Uterus (tissue), 4 donors: Measurements from ENCODE around the gene POU2F1. TPM values are rescaled to one million over a fixed set of nuclear protein-coding genes. Genes with fewer than 3 reads are reported as not detected.
"Not testable (repeated sequence)": the region's sequence is repeated elsewhere in the genome, so short reads cannot be mapped to it uniquely, and the experiment has no call there.

Experiments used
- DNase-seq, 2 donors: peaks; one replicate each; pipeline ENCODE4 v3.0.0-alpha.2; 2019 to 2020
- H3K27ac ChIP-seq, 2 donors: fragments of 200-600 bp; sonication (generic); 1 replicate in 1 of 2; 2 replicates in 1 of 2; pipeline ENCODE4 v1.5.1; 2016 to 2018
- H3K27me3 ChIP-seq, 2 donors: fragments of 200-600 bp; sonication (generic); one replicate each; pipeline ENCODE4 v1.5.1; 2018 to 2019; ENCODE audit warnings: control low read depth in 1 of 2
- H3K36me3 ChIP-seq, 2 donors: fragments of 200-600 bp; sonication (generic); one replicate each; pipeline ENCODE4 v1.5.1; 2019; ENCODE audit warnings: control low read depth in 1 of 2
- H3K4me1 ChIP-seq, 2 donors: fragments of 200-600 bp; sonication (generic); one replicate each; pipeline ENCODE4 v1.5.1; 2018 to 2019; ENCODE audit warnings: control low read depth in 1 of 2
- H3K4me3 ChIP-seq, 2 donors: fragments of 200-600 bp; sonication (generic); 1 replicate in 1 of 2; 2 replicates in 1 of 2; pipeline ENCODE4 v1.5.1; 2018 to 2019; ENCODE audit warnings: mild to moderate bottlenecking in 1 of 2
- H3K9me3 ChIP-seq, 2 donors: fragments of 200-600 bp; sonication (generic); one replicate each; pipeline ENCODE4 v1.5.1; 2019; ENCODE audit warnings: control low read depth in 1 of 2
- POLR2A ChIP-seq, 2 donors: fragments of 450-650 bp; IDR thresholded peaks; one replicate each; pipeline ENCODE4 v1.6.1; 2016; ENCODE audit warnings: antibody characterized with exemption in 2 of 2, mild to moderate bottlenecking in 1 of 2, moderate library complexity in 1 of 2
- intact Hi-C: fragments of 100-400 bp; cut with DNase I; formaldehyde crosslinking; loops from one replicate; pipeline ENCODE4 v1.15.1; 2023; ENCODE audit warnings: low total_unique reads
- total RNA-seq, 4 donors: library from RNA; depleted of rRNA in 3 of 4; stranded (reverse); fragments of >200 nt in 3 of 4; gene quantifications; one replicate each; pipeline versions ENCODE4 v1.1.0 to v1.2.4, GENCODE V29; 2014 to 2023
- TF ChIP-seq, protein P1 (sequence below), 4 experiments: fragments of 200-600 bp in 2 of 4; fragments of 450-650 bp in 2 of 4; sonication (generic) in 2 of 4; IDR thresholded peaks; one replicate each; pipeline ENCODE4 v1.5.1; 2016 to 2019; ENCODE audit warnings: antibody characterized with exemption in 4 of 4, mild to moderate bottlenecking in 2 of 4, moderate library complexity in 1 of 4
- donor health status: DM: yes; HTN: yes; CAD: no.

Gene POU2F1
- total RNA-seq, 4 donors from 2014 or later, result 9.7 to 50.8 (median 32.2) TPM

DNA sequence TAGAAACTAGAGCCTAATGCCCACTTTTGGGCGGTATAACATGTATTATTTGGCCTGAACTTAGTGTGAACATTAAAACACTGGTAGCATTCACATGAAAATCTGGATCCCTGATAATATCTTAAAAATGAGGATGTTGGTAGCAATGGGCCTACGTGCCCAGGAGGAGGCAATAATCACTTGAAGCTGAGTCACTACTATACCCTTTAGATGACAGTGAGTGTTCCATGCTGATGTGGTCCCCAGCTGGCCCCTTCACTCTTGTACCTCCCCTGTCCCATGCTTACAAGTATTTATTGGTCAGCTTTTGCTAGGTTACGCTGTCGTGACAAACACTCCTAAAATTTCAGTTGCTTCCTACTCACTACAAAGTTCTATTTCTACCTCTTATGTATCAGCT lies 23.0 kb upstream of the POU2F1 start:
- DNase-seq, result no peak
- intact Hi-C loops, result no loop called here
- Histone ChIP-seq H3K4me3 (no peak overlapping the region), H3K27ac (no peak overlapping the region), H3K27me3 (no peaks in the 10 kb centered on the region), H3K36me3 (no peaks in the 10 kb centered on the region), H3K4me1 (no peaks in the 10 kb centered on the region), H3K9me3 (no peaks in the 10 kb centered on the region)
- TF ChIP-seq, protein P1, sequence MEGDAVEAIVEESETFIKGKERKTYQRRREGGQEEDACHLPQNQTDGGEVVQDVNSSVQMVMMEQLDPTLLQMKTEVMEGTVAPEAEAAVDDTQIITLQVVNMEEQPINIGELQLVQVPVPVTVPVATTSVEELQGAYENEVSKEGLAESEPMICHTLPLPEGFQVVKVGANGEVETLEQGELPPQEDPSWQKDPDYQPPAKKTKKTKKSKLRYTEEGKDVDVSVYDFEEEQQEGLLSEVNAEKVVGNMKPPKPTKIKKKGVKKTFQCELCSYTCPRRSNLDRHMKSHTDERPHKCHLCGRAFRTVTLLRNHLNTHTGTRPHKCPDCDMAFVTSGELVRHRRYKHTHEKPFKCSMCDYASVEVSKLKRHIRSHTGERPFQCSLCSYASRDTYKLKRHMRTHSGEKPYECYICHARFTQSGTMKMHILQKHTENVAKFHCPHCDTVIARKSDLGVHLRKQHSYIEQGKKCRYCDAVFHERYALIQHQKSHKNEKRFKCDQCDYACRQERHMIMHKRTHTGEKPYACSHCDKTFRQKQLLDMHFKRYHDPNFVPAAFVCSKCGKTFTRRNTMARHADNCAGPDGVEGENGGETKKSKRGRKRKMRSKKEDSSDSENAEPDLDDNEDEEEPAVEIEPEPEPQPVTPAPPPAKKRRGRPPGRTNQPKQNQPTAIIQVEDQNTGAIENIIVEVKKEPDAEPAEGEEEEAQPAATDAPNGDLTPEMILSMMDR (IDR thresholded peaks at IDR 0.05), result no peak
- no peak for TF ChIP-seq POLR2A (IDR thresholded peaks at IDR 0.05)

DNA sequence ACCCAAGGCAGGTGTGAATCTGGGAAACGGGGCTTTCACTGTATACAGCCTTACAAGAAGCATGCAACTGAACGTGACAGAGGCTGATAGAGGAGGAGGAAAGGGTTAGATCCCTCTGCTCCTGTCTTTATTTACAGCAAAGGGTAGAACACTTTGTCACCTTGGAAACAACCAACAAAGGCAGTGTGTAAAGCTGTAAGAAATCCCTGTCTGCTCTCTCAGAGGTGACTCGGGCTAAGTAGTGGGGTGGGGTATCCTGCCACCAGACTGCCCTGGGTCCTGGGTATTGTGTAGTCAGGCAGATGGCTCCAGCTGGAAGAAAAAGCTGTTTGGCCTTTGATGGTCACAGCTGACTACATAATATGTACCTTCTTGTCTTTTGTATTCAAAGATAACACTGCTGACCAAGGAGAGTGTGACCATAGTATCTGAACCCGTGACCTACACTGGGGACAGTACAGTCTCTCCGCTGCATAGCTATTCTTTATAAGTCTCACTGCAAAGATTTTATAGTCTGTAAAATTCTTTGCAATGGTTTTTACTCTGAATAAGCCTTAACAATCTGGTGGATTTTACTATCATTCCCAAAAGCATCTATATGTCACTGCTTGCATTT lies 22.1 kb upstream of the POU2F1 start:
- Histone ChIP-seq H3K9me3 (no peaks in the 10 kb centered on the region), H3K36me3 (no peaks in the 10 kb centered on the region), H3K27me3 (no peaks in the 10 kb centered on the region), H3K4me3 (no peak overlapping the region), H3K4me1 (no peaks in the 10 kb centered on the region), H3K27ac (no peak overlapping the region)
- no peak for TF ChIP-seq POLR2A (IDR thresholded peaks at IDR 0.05)
- intact Hi-C loops, result no loop called here
- no peak for DNase-seq

DNA sequence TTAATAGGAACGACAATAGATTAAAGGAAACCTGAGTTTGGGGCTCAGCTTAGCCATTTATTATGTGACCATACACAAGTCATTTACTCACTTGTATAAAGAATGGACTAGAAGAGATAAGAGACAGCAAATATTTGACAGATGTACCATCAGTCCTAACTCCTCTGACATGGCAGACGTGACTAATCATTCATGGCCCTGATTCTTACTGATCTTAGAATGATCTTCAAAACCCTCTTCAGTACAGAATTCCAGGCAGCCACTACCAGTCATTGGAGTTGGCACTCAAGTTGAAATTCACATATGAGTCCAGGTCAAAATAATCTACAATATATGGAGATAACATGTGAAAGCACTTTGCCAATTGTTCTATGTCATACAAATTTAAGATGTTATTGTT lies 21.0 kb upstream of the POU2F1 start:
- Histone ChIP-seq H3K27me3 (no peaks in the 10 kb centered on the region), H3K4me1 (no peaks in the 10 kb centered on the region), H3K27ac (no peak overlapping the region), H3K4me3 (no peak overlapping the region), H3K9me3 (no peaks in the 10 kb centered on the region), H3K36me3 (no peaks in the 10 kb centered on the region)
- no peak for DNase-seq
- TF ChIP-seq POLR2A (IDR thresholded peaks at IDR 0.05), result no peak
- TF ChIP-seq, protein P1 (IDR thresholded peaks at IDR 0.05), result no peak
- intact Hi-C loops, result no loop called here

DNA sequence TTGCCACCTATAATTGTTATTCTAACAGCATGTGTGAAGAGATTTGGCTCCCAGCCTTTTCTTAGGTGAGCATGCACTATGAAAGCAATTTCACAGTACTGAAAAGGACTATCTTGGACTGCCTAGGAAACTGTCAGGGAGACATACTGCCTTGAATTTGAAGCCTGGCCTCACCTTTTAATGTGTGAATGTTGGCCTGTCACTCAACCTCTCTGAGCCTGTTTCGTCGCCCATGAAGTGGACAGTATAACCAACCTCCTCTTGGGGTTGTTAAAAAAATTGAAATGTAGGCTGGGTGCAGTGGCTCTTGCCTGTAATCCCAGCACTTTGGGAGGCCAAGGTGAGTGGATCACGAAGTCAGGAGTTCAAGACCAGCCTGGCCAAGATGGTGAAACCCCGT lies 20.4 kb upstream of the POU2F1 start:
- no peaks in the 10 kb centered on the region for H3K27me3 ChIP-seq
- H3K4me3 ChIP-seq, result no peak overlapping the region
- no peak overlapping the region for H3K27ac ChIP-seq
- H3K9me3 ChIP-seq, result no peaks in the 10 kb centered on the region
- intact Hi-C loops, result no loop called here
- no peaks in the 10 kb centered on the region for H3K4me1 ChIP-seq
- DNase-seq, result no peak
- no peaks in the 10 kb centered on the region for H3K36me3 ChIP-seq
- TF ChIP-seq, protein P1 (IDR thresholded peaks at IDR 0.05), result no peak
- TF ChIP-seq POLR2A (IDR thresholded peaks at IDR 0.05), result no peak

- Histone ChIP-seq H3K4me3 (no peak overlapping the region), H3K9me3 (no peaks in the 10 kb centered on the region), H3K27me3 (no peaks in the 10 kb centered on the region), H3K36me3 (no peaks in the 10 kb centered on the region), H3K27ac (no peak overlapping the region), H3K4me1 (no peaks in the 10 kb centered on the region)
- no peak for TF ChIP-seq POLR2A (IDR thresholded peaks at IDR 0.05)
- TF ChIP-seq, protein P1 (IDR thresholded peaks at IDR 0.05), result no peak
- DNase-seq, result no peak
- intact Hi-C loops, result no loop called here
Measured at GRCh38 chr1:167200749-167201148, 19.9 kb upstream of the POU2F1 start.

- Histone ChIP-seq H3K27me3 (no peaks in the 10 kb centered on the region), H3K36me3 (no peaks in the 10 kb centered on the region), H3K4me1 (no peaks in the 10 kb centered on the region), H3K4me3 (no peak overlapping the region), H3K27ac (no peak overlapping the region), H3K9me3 (no peaks in the 10 kb centered on the region)
- intact Hi-C loops, result no loop called here
- no peak for TF ChIP-seq POLR2A (IDR thresholded peaks at IDR 0.05)
- TF ChIP-seq, protein P1 (IDR thresholded peaks at IDR 0.05), result no peak
- DNase-seq, result no peak
Measured at GRCh38 chr1:167202049-167202448, 18.6 kb upstream of the POU2F1 start.

DNA sequence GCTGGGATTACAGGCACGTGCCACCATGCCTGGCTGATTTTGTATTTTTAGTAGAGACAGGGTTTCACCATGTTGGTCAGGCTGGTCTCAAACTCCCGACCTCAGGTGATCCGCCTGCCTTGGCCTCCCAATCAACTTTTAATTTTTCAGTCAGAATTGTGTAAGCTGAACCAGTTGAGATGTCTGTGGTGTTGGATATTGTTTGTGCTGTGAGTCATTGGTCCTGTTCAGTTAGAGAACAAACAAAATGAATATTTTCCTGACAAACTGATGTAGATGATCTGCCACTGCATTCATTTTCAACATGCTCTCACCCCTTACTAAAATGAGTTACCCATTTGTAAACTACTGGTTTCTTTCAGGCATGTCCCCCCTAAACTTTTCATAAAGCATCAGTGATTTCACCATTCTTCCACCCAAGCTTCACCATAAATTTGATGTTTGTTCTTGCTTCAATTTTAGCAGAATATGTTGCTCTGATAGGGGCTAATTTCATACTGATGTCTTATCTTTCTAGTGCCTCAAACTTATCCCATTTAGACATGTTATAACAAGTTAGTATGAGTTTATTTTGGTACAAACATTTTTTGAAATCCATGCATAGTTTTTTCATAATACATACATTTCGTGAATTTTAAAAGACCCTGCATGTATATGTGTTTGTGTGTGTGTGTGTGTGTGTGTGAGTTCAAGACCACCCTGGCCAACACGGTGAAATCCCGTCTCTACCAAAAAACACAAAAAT lies 15.2 kb upstream of the POU2F1 start:
- H3K27me3 ChIP-seq, H3K4me3 ChIP-seq, intact Hi-C loops, H3K27ac ChIP-seq, DNase-seq, H3K4me1 ChIP-seq, H3K9me3 ChIP-seq, H3K36me3 ChIP-seq: not testable (repeated sequence)
